NB4 (cell line): ENCODE measurements around the gene CACNA1F.
A peak's percentile ranks its signal among the peaks of the same experiment; 100 is the strongest.

ENCODE experiments used
- DNase-seq: peaks from one replicate; pipeline ENCODE4 v3.0.0; 2010; ENCODE audit warnings: low read depth
- H3K4me3 ChIP-seq: one replicate; pipeline ENCODE4 v1.5.1; 2011; ENCODE audit warnings: mild to moderate bottlenecking, low read depth, low read length, moderate library complexity
- CTCF ChIP-seq: IDR thresholded peaks from one replicate; pipeline ENCODE4 v1.5.1; 2012; ENCODE audit warnings: low read depth, low read length
- MAX ChIP-seq: IDR thresholded peaks from 2 replicates; pipeline ENCODE4 v1.6.1; 2011; ENCODE audit warnings: low read depth, low read length
- MYC ChIP-seq: IDR thresholded peaks from 2 replicates; pipeline ENCODE4 v1.6.1; 2011; ENCODE audit warnings: low read depth, low read length
- POLR2A ChIP-seq: IDR thresholded peaks from 2 replicates; pipeline ENCODE4 v1.6.1; 2011; ENCODE audit warnings: mild to moderate bottlenecking; ENCODE audit not compliant: insufficient read length; ENCODE audit errors: extremely low read depth

CACNA1F gene

GRCh38 chrX:49269010-49269766 is 36.0 kb upstream of the CACNA1F start:
- TF ChIP-seq POLR2A (peak; percentile 66), CTCF (no peak), MYC (peak; percentile 0; the same call in 1 of the 2 replicates), MAX (0 out of 2 replicates have a peak, but pooled peaks have one; percentile 5)
- peak; percentile 98 for DNase-seq
- H3K4me3 ChIP-seq = peak overlapping the region; percentile 76

- peak overlapping the region; percentile 76 for H3K4me3 ChIP-seq
- DNase-seq = no peak
- TF ChIP-seq POLR2A (no peak), MYC (no peak), MAX (0 out of 2 replicates have a peak, but pooled peaks have one; percentile 13)
These were observed 35.5 kb upstream of the CACNA1F start for GRCh38 chrX:49268702-49269009.

- no peak for DNase-seq
- H3K4me3 ChIP-seq = no peak overlapping the region
- TF ChIP-seq MYC = no peak
- no peak for TF ChIP-seq MAX
- no peak for TF ChIP-seq POLR2A
- no peak for TF ChIP-seq CTCF
These were observed 33.6 kb upstream of the CACNA1F start for GRCh38 chrX:49266523-49267445.

GRCh38 chrX:49264460-49264859 is 31.3 kb upstream of the CACNA1F start, which contains the start of gene FOXP3:
Gene FOXP3 (minus strand): TSS chrX:49264710. CDS start chrX:49258505, 6,205 bp downstream.
- TF ChIP-seq MAX (no peak), POLR2A (no peak), MYC (no peak), CTCF (no peak)
- H3K4me3 ChIP-seq = no peak within 1 kb of the TSS
- no peak for DNase-seq

GRCh38 chrX:49263631-49264030 is 30.5 kb upstream of the CACNA1F start:
- DNase-seq = no peak
- TF ChIP-seq MYC (no peak), POLR2A (no peak), CTCF (no peak), MAX (no peak)

More at GRCh38 chrX:49263631-49264030, 30.5 kb upstream of the CACNA1F start:
- H3K4me3 ChIP-seq = no peak overlapping the region
